ENCODE results near the gene PLAGL1.
A peak's percentile ranks its signal among the peaks of the same experiment; 100 is the strongest.

Gene PLAGL1

DNA sequence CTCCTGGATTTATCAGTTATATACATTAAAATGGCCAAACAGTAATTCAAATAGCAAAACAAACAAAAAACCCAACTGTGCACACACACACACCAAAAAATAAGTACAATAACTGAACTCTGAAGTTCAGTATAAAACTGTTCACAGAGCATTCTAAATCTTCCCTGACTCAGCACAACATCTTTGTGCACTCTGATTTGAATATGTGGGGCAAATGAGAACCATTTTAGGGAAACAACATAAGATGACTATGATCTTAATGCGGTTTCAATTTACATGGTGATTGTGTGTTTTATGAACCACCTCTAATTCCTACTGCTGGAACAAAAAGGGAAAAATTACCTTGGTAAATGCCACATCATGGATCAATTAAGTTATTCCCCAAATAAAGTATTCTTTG is 41.7 kb downstream of the PLAGL1 start:
- DNase-seq (ENCODE audit: low read depth in 1 of 2, low spot score in 1 of 2), result no peak

DNA sequence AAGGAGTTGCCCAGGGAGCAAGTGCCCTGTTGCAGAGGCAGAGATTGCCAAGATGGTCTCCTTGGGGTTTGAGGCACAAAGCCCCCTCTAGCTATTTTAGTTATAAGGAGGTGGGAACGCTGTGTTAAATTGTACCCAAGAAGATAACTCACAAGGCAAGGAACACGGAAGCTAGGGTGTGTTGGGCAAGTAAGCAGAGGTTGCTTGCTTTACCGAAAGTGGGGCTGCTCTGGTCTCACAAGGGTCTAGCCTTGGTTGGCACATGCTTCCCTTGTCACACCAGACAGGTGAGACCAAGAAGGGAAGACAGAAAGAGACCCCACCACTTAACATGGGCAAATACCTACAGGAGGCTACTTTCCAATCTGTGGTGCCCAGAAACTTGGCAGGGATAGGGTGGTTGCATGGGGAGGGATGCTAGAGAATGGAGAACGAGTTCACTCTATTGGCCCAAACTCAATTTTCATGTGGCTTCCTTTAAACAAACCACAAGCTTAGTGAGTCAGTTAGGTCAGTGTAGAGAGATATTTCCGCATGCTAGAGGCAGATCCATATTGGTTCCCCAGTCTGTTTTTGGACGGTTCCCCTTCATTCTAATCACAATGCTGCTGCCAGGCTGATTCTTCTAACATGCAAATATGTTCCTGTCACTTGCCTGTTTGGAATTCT is 42.4 kb downstream of the PLAGL1 start:
- DNase-seq (ENCODE audit: low read depth in 1 of 2, low spot score in 1 of 2), result no peak

DNA sequence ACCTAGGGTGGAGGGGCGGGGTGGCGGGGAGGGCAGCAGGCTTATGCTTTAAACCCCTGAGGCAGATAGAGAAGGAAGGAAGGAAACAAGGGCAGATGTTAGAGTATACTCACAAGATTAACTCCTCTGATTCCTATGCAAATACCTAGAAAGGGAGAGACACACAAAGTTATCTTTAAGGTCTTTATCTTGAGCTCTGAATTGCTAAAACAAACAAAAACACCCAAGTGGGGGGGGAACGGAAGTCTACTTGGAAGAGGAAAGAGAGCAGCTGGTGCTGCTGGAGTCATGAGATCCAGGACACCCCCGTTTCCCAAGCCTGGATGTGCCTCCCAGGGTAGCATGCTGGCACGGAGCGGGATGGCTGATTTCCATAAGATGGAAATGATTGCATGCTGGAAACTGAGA is 43.4 kb downstream of the PLAGL1 start:
- DNase-seq (ENCODE audit: low read depth in 1 of 2, low spot score in 1 of 2), result no peak

GRCh38 chr6:143963158-143963919 is 44.7 kb downstream of the PLAGL1 start:
- DNase-seq (ENCODE audit: low read depth in 1 of 2, low spot score in 1 of 2), result no peak

GRCh38 chr6:143961886-143962878 is 45.9 kb downstream of the PLAGL1 start:
- no peak for DNase-seq (ENCODE audit: low read depth in 1 of 2, low spot score in 1 of 2)

GRCh38 chr6:143961066-143961465 is 47.0 kb downstream of the PLAGL1 start:
- DNase-seq (ENCODE audit: low read depth in 1 of 2, low spot score in 1 of 2), result no peak

GRCh38 chr6:143959927-143960326 is 48.1 kb downstream of the PLAGL1 start:
- DNase-seq (ENCODE audit: low read depth in 1 of 2, low spot score in 1 of 2), result no peak

DNA sequence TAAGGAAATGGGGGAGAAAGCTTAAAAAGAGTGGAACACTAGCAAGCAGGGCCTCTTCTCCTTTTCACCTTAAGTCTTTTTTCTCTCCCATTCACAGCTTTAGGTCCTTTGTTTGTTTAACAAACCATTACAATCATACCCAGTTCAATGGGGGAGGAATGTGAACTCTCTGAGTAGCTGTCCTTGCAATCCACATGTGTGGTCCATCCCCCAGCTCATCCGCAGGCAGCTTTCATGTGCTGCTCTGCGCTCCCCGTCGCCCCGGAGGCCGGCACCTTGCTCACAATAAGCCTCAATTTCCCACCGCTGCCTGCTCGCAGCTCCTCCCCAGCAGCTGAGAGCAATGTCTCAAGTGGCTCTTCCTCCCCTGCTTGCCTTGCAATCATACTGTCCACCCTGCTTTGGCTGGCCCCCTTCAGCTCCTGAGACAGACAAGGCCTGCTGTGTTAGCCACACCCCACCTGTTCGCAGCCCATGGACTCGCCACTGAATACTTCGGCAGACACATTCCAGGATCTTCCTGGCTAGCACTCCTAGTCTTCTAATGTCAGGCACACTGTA is 49.1 kb downstream of the PLAGL1 start:
- no peak for DNase-seq (ENCODE audit: low read depth in 1 of 2, low spot score in 1 of 2)

- no peak for DNase-seq (ENCODE audit: low read depth in 1 of 2, low spot score in 1 of 2)
Measured at GRCh38 chr6:143957679-143958274, 50.3 kb downstream of the PLAGL1 start.

GRCh38 chr6:143955971-143956370 is 52.1 kb downstream of the PLAGL1 start:
- DNase-seq (ENCODE audit: low read depth in 1 of 2, low spot score in 1 of 2), result no peak

DNA sequence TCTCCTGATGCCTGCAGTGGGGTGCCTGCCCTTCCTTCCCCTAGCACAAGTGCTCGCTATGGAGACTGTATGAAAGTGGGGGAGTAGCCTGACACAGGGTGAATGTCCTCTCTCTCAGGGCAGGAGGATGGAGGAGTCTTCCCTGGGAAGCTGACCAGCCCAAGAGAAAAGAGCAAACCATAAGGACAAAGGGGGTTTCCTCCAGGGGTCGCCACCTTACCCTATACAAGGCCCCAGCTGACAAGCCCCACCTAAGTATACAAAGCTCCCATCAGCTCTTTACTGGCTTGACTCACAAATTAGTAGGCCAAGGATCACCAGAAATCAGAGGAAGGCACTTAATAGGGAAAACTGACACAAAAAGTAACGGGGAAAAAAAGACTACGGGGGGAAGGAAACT is 54.1 kb downstream of the PLAGL1 start:
- no peak for DNase-seq (ENCODE audit: low read depth in 1 of 2, low spot score in 1 of 2)

GRCh38 chr6:143952947-143953701 is 54.9 kb downstream of the PLAGL1 start:
- no peak for DNase-seq (ENCODE audit: low read depth in 1 of 2, low spot score in 1 of 2)

- DNase-seq (ENCODE audit: low read depth in 1 of 2, low spot score in 1 of 2), result no peak
Measured at GRCh38 chr6:143952060-143952778, 55.8 kb downstream of the PLAGL1 start.

DNA sequence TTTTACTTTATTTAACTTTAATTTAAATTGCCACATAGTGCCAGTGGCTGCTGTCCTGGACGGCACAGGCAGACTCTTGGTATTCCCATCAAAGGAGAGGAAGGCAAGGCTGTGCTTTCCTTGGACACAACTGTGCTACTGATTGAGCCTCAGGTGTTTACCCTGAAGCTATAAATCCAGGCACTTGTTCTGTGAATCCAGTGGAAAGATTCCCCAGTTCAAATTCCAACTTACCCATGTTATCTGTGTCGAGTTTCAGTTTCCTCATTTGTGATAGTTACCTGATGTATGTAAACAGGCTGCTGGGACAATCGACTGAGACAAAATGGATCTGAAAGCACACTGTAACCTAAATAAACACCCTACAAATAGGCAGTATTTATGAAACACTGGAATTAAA is 57.2 kb downstream of the PLAGL1 start:
- no peak for DNase-seq (ENCODE audit: low read depth in 1 of 2, low spot score in 1 of 2)

DNA sequence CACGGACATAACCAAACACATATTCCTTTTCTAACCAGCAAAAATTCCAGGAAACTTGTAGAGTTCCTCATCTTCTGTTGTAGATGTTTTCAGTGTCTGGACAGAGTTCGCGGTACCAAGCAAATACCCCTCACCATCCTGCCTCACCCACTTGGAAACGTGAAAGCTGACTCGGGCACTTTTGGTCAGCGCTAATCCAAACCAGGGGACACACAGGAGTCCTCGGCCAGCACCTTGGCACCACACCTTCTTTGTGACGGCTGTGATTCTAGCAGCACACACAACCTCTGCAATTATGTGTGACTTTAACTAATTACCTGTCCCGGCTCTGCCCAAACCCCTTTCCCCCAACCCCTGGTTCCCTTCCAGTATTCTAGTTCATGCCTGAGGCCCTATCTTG is 58.1 kb downstream of the PLAGL1 start:
- no peak for DNase-seq (ENCODE audit: low read depth in 1 of 2, low spot score in 1 of 2)

- no peak for DNase-seq (ENCODE audit: low read depth in 1 of 2, low spot score in 1 of 2)
Measured at GRCh38 chr6:143949535-143949934, 58.5 kb downstream of the PLAGL1 start.

DNA sequence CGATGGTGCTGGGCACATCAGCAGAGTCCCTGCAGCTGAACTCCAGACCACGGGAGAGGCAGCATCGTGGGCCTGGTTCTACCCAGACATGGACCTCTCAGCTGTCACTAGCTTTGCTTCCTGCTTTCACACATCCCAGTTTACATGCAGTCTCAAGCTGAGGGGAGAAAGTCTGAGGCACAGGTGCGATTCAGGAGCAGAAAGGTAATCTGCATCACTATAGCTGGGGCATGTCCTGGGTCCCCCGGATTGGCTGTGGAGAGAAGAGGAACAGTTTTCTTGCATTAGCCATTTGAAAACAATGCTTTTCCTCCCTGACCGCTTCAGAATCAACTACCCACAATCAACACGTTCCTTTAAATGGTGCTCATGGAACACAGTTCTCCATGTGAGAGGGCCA is 59.9 kb downstream of the PLAGL1 start:
- no peak for DNase-seq (ENCODE audit: low read depth in 1 of 2, low spot score in 1 of 2)

DNA sequence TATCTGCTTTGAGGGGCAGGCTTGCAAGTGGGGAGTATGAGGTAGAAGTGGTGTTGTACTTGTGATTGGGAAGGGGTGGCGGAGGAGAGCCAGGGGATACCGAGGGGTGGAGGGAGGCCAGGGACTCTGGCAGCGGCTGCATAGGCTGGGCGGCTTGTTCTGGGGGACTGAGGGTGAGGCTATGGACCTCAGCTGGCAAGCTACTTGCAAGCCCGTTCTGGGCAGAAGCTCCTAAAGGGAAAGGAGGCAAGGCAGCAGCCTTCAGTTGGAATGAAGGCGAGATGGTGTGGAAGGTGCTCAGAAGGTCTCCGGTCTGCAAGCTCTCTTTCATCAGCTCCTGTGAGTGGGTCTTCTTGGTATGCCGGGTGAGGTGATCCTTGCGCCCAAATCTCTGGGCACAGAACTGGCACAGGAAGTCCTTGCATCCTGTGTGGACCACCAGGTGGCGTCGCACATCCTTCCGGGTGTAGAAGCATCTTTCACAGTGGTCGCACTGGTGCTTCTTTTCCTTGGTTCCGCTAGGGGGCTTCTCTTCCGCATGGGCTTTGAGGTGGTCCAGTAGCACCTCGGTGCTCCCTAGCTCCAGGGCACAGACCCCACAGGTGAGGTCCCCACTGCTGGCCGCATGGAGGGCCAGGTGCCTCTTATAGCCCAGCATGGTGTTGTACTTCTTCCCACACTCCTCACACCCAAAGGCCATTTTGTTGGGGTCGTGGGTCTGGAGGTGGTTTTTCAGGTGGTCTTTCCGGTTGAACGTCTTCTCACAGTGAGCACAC is 66.0 kb downstream of the PLAGL1 start:
- DNase-seq (ENCODE audit: low read depth in 1 of 2, low spot score in 1 of 2), result peak in 1 of 2 donors; percentile 37

All from stimulated activated CD4-positive, alpha-beta T cell treated with anti-CD3 and anti-CD28 coated beads, Interleukin-15, amount 100 ng/mL, for 1 hour (primary cell).